NCI-H510A (cell line): Measurements from ENCODE around the gene TRIOBP.

Experiments used
- DNase-seq: peaks from one replicate; lab custom pipeline; 2025; lab: John Stamatoyannopoulos, UW

TRIOBP gene

DNA sequence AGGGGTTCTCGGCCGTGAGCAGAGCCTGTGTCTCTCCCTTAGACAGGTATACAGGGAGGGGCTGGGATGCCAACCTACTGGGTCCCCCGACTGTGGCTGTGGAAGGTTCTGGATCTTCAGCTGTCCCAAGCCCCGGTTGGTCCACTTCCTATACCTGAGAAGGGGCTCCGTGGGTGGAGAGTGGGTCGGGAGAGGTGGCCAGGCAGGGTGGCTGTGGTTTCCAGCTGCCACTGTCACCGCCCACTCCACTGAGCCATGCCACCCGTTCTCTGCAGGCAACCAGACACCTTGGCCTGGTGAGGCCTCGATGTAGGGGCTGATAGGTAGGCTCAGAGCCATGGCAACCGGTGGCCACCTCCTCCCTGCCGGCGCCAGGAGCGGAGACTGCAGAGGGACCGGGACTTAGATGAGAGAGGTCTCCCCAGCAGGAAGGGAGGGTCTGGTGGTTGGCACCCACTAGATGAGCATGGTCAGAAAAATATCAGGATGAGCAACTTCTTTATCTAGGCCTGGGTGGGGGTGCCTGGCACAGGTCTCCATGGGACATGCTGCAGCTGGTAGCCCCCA lies 53.8 kb downstream of the TRIOBP start:
- DNase-seq, result no peak

DNA sequence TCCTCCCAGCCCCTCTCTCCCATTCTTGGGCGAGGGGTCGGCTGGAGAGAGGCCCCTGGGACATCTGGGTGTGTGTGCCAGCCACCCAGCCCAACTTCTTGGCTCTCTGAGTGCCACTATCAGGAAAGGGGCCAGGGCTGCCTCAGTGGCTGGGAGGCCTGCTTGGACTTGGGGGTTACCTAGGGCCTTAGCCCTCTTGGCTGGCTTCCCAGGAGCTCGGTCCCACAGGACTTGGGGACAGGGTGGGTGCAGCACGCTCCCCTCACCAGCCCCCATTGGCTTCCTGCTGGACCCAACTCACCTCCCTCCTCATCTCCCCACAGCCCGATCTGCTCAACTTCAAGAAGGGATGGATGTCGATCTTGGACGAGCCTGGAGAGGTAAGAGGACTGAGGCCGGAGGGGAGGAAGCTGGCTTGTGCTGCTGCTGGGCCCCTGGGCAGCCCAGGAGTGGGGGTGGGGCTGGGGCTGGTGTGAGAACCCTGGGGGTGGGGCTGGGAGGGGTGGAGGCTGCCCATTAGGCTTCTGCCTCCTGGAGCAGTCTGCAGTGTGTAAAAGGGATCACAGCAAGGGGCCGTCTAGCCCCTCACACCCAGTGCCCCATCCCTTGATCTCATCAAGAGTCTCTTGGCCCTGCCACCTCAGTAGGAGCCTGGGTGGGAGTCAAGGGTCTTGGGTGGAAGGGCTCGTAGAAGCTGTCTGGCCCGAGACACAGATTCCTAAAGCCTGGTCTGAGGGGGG lies 54.8 kb downstream of the TRIOBP start:
- no peak for DNase-seq

DNA sequence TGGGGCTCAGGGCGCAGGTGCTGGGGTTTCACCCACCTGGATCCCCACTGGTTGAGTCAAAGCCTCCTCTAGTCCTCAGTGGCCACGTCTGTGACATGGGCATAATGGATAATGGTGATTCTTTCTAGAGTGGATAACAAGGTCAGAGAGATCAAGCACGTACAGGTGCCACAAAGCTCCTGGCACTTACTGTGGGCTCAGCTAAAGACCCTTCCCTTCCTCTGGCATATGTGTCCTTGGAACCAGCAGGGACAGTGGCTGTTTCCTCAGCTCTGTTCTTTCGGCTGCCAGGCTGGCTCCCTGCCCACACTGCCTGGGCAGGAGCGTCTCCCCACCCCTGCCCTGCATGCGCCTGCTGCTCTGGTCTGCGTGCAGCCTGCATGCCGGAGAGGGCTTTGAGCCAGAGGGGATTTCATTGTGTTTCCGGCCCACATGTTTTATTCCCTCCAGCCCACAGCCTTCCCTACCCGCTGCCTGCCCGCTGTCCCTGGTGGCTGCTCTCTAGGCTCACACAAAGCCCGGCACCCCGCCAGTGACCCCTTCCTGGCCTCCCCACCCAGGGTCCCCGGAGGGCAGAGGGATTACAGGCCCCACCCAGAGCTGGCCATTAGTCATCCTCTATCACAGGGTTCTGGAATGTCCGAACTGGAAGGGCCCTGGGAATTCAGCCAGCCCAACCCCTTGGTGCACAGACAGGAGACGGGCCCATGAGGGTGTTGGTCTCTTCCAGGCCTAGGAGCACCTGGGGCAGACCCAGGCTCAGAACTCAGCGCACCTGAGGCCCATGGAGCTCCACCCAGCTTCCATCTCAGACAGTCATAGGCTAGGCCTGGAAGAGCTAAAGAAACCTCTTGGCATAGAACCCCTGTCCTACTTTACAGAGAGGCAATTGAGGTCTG lies 55.6 kb downstream of the TRIOBP start:
- no peak for DNase-seq

- DNase-seq, result no peak
These were observed 56.9 kb downstream of the TRIOBP start for GRCh38 chr22:37753746-37754145.

DNA sequence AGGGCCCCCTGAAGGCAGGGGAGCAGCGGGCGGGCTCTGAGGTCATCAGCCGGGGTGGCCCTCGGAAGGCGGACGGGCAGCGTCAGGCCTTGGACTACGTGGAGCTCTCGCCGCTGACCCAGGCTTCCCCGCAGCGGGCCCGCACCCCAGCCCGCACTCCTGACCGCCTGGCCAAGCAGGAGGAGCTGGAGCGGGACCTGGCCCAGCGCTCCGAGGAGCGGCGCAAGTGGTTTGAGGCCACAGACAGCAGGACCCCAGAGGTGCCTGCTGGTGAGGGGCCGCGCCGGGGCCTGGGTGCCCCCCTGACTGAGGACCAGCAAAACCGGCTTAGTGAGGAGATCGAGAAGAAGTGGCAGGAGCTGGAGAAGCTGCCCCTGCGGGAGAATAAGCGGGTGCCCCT lies 60.8 kb downstream of the TRIOBP start:
- no peak for DNase-seq

DNA sequence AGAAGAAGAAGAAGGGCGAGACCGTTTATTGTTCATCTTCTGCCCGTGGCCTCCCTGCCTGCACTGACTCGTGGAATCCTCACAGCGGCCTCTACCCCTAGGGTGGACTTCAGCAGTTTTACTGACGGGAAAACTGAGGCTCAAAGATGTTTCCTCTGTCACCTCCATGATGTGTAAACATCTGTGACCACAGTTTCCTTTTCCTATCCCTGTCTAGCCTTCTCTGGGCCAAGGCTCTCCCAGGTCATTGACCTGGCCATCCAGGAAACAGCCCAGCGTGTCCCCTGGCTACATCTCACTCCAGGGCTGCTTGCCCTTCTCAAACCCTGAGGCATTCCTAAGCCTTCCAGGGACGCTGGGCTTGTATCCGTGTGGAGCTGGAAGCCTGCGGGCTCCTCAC lies 61.8 kb downstream of the TRIOBP start:
- no peak for DNase-seq

GRCh38 chr22:37759281-37759680 lies 62.4 kb downstream of the TRIOBP start:
- DNase-seq, result no peak

- DNase-seq, result no peak
These were observed 63.3 kb downstream of the TRIOBP start for GRCh38 chr22:37760152-37760551.

DNA sequence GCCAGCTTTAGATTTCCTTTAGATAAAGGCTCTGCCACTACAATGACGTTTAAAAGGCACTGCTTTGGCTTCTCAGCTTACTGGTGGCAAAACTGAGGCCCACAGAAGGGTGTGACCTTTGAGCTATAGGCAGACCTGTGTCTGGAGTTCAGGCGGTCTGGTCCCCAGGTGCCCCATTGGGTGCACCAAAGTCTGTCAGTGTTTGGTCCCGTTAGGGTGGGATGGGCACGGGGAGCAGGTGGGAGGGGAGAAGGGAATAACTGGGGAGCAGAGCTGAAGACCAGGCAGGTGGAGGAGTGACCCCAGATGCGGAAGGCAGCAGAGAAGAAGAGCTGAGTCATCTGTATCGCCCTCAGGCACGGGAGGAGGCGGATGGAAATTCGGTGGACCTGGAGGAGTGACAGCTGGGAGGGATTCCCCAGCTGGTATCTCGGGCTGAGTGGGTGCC lies 65.6 kb downstream of the TRIOBP start:
- no peak for DNase-seq

DNA sequence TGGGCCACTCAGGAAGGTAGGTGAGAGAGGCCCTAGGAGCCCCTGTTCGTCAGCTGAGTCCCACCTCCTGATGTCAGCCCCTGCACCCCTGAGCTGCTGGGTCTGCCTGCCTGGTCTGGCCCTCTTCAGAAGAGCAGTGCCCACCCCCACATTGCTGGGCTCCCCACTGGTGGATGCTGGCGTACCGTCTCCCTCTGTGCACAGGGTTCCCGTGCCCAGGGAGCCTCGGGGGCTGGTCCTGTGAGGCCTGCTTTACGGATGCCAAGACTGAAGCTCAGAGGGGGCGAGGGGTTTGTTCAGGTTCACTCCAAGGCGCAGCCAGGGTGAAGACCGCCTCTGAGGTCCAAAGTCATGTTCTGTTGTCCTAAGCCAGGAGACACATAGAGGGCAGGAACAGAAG lies 66.2 kb downstream of the TRIOBP start:
- DNase-seq, result no peak

GRCh38 chr22:37763652-37764051 lies 66.8 kb downstream of the TRIOBP start:
- no peak for DNase-seq

GRCh38 chr22:37764622-37765021 lies 67.8 kb downstream of the TRIOBP start:
- DNase-seq, result no peak

DNA sequence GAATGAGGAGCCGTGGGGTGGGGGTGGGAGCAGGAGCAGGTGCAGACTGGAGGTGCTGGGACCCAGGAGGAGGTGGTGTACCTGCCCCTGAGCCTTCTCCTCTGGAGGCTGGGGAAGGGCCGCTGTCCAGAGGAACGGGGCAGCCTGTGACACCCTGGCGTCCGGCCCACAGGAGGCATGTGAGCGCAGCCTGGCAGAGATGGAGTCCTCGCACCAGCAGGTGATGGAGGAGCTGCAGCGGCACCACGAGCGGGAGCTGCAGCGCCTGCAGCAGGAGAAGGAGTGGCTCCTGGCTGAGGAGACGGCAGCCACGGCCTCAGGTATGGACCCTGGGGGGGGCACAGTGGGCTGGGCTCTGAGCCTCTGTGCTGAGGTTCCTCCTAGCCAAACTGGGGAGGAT lies 68.7 kb downstream of the TRIOBP start:
- DNase-seq, result no peak

DNA sequence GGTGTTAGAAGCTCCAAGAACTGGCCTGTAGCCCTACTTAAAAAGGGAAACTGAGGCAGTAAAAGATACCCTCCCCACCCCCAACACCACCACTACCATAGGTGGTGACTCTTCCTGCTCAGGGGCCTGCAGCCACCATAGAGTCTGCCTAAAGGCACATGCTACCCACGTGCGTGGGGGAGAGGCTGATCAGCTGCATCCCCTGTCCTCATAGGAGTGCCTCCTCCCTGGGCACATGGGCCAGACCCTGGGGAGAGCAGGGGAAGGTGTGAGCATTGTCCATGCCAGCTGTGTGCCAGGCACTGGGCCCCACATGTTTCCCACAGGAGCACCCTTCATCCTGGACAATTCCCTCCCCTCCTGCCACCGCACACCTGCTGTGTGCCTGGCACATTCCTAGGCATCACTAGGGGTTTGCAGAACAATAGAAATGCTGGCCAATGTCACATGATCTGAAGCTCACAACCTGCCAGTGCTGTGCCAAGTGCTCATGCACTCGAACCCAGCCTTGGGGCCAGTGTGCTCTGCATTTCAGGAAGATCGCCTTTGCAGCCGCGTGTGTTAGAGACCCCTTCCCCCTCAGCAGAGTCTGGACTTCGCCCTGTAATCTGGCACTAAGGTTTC lies 69.2 kb downstream of the TRIOBP start:
- no peak for DNase-seq

DNA sequence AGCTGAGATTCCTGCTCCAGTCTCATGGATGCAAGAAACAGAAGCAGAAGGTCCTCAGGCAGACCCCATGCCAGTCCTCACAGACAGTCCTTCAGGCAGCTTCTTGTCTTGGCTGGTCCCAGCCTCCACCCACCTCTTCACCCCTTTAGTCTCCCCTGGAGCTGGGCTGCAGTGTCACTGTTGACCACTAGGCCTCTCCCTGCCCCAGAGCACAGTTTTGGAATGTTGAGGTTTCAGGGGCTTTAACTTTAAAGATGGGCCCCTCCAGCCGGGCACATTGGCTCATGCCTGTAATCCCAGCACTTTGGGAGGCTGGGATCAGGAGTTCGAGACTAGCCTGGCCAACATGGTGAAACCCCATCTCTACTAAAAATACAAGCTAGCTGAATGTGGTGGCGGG lies 71.4 kb downstream of the TRIOBP start:
- DNase-seq, result no peak

DNA sequence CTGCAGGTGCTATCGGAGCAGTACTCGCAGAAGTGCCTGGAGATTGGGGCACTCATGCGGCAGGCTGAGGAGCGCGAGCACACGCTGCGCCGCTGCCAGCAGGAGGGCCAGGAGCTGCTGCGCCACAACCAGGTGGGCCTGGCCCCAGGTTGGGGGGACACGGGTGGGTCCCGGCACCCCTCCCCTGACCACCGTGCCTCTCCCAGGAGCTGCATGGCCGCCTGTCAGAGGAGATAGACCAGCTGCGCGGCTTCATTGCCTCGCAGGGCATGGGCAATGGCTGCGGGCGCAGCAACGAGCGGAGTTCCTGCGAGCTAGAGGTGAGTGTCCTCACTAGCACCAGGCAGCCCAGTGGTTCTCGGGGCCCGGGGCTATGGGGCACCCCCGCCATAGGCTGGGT lies 72.2 kb downstream of the TRIOBP start:
- no peak for DNase-seq

- DNase-seq, result no peak
These were observed 74.2 kb downstream of the TRIOBP start for GRCh38 chr22:37771081-37771480.

DNA sequence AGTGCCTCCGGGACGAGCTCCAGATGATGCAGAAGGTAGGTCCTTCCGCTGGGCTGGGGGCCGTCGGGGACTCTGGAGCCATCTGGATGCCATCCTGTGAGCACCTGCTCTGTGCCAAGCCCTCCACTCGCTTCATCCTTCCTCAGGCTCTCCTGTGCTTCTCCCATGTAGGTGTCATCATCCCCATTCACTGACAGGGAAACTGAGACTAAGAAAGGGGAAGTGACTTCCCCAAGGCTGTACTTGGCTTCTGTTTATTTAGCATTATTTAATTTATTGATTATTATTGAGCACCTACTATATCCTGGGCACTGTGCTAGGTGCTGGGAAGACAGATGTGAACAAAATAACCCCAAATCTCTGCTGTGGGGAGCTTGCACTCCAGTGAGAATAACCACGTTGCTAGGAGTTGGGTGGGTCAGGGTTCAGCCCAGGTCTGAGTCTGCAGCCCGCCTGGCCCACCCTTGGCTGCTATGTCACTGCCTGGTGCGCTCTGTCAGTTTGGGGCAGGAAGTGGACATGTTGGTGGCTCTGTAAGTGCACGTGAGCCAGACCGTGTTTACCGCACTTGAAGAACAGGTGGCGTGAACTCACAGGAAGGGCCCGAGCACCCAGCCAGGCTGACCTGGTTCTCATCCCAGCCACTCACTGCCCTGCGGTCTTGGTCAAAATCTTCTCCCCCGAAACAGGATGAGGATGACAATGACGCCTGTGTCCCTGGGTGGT lies 75.0 kb downstream of the TRIOBP start:
- no peak for DNase-seq

GRCh38 chr22:37774728-37775127 lies 77.9 kb downstream of the TRIOBP start:
- DNase-seq, result no peak

DNA sequence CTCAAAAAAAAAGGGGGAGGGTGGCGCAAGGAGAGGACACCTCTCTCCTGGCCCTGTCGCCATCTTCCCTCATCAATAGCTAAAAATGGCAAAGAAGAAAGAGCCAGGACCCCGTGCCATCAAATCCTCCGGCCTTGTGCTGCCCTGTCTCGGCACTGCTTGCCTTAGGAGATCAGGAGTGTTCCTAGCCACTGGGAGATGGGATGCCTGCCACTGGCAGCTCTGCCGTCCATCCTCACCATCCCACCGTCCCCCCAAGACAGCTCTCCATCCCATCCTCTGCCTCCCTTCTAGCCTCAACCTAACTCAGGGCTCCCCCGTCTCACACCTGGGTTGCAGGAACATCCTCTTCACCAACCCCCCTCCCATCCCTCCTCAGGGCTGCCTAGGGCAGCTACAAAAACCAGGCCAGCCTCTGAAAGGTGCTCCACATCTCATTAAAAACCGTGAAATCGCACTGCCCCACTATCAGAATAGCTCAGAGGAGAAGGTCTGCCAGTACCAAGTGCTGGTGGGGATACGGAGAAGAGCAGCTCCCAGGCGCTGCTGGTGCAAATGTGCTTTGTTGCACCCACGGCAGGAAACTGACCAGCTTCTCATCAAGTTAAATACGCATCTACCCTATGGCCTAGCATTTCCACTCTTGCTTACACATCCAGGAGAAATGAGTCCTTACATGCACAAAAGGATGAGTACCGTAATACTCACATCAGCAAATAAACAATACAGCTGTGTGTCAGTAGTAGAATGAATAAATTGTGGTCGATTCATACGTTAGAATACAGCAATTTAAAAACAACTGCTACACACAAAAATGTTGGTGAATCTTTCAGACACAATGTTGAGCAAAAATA lies 79.2 kb downstream of the TRIOBP start:
- DNase-seq, result no peak

DNA sequence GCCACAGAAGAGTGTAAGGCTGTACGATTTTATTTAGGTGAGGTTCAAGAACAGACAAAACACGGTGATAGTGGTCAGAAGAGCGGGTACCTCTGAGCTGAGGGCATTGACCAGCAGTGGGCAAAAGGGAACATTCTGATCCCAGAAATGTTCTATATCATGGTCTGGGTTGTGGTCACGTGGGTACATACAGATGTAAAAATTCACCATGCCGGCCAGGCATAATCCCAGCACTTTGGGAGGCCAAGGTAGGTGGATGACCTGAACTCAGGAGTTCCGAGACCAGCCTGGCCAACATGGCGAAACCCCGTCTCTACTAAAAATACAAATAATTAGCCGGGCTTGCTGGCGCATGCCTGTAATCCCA lies 79.8 kb downstream of the TRIOBP start:
- DNase-seq, result no peak
